Spleen (tissue), 7 donors: ENCODE results near the gene RABEPK.

ENCODE experiments used
- CTCF ChIP-seq, 11 experiments: fragments of 200-600 bp in 7 of 11; fragments of 450-650 bp in 4 of 11; sonication (generic) in 4 of 11; IDR thresholded peaks in 8 of 11; conservative IDR thresholded peaks in 3 of 11; 1 replicate in 7 of 11; 2 replicates in 4 of 11; pipeline versions ENCODE4 v1.4.0 to v1.8.0; 2016 to 2021; ENCODE audit warnings: antibody characterized with exemption in 11 of 11, inconsistent platforms in 4 of 11, mild to moderate bottlenecking in 1 of 11
- POLR2A ChIP-seq, 3 donors: fragments of 450-650 bp; IDR thresholded peaks; one replicate each; pipeline ENCODE4 v1.5.1; 2017; ENCODE audit warnings: antibody characterized with exemption in 3 of 3, mild to moderate bottlenecking in 1 of 3
- POLR2AphosphoS5 ChIP-seq, 3 donors: sonication (generic); formaldehyde crosslinking; IDR thresholded peaks; one replicate each; pipeline ENCODE4 v1.5.1; 2017; ENCODE audit warnings: antibody characterized with exemption in 3 of 3
- donor health status: DM: no; HTN: no; CAD: no; lungs with moderate emphysema.
- donor health status: DM: no; HTN: no; CAD: no.
- donor health status: DM: no; HTN: no; CAD: no.

DNA sequence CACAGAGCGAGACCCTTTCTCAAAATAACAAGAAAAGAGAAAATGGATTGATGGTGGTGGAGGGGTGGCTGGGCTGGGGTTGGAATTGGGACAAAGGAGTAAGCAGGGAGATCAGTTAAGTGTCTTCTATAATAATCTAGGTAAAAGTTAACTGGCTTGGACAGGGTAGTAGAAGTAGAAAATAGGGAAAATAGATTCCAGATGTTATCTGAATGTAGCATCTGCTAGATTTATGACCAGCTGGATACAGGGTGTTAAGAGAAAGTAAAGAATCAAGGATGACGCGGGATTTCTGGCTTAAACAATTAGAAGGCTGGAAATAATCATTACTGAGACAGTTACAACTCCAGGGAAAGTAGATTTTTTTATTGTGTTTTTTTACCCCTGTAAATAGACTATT lies 23.7 kb upstream of the RABEPK start:
- no peak for TF ChIP-seq POLR2AphosphoS5 (IDR thresholded peaks at IDR 0.05)
- no peak for TF ChIP-seq POLR2A (IDR thresholded peaks at IDR 0.05)
- no peak for TF ChIP-seq CTCF (IDR thresholded peaks at IDR 0.05 in 8 of 11, conservative IDR thresholded peaks at IDR 0.05 in 3 of 11)
